ENCODE results near the gene DOCK10. TPM values are rescaled to one million over a fixed set of nuclear protein-coding genes. Genes with fewer than 3 reads are reported as not detected.

DOCK10 gene
- total and polyA plus RNA-seq, 2 donors (not counting 3 experiments of a cell fraction or from before 2014, with no cell fraction given), result 5.8 to 23.0 TPM

DNA sequence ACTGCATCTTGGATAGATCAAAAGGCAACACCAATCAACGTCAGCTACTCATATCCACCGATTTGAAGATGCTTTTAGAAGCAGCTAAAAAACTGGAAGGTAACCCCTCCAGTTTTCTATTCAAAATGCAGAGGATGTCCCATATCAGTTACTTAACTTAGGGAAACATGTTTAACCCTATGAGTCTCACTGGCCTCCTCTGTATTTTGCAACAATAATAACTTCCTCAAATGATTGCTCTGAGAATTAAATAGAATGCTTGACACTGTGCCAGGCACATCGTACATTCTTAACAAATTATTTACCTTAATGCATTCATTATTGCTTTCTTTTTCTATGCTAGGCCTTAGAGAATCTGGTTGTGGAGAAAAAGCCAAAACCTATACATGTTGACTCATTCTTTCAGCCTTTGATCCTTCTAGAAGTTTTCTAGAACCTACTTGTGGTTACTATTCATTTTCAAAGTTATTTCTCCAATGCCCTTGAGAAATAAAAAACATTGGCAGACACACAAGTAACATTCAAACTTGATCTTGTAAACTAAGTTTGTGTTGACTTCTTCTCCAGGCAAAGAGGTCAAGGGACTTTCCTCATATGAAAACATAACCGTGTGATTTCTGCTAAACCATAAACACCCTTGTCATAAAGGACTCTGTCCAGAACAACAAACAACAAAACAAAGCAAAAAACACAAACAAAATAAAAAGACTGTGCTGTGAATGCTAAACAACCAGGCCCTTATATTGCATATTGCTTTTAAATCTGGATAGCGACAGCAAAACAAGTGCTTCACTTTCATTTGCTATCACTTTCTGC lies 4.6 kb downstream of the DOCK10 start:
- FAIRE-seq (no peak), DNase-seq (ENCODE audit: low read depth, low spot score) (no peak)
- no TSS peak for BruUV-seq (replicated peaks)
- Histone ChIP-seq H4K20me1 (replicated peaks; ENCODE audit: control insufficient read depth, extremely low read depth, insufficient read depth, low read length) (no peaks in the 10 kb centered on the region), H3K9me3 (replicated peaks; ENCODE audit: control insufficient read depth, insufficient read depth, low read length) (no peaks in the 10 kb centered on the region), H3K9me1 (replicated peaks; ENCODE audit: control insufficient read depth, extremely low read depth, insufficient read depth, low read length) (no peaks in the 10 kb centered on the region), H3K4me1 (ENCODE audit: control insufficient read depth, extremely low read depth, insufficient read depth, low read length) (peaks cover 6% of the 10 kb centered on the region), H3K79me2 (ENCODE audit: control insufficient read depth, insufficient read depth, low read length) (no peaks in the 10 kb centered on the region), H2AFZ (ENCODE audit: low read depth, low read length) (no peak overlapping the region), H3K4me2 (ENCODE audit: insufficient read depth, low read length) (no peak overlapping the region), H3K27ac (ENCODE audit: insufficient read depth, low read depth, low read length) (no peak overlapping the region), H3K4me3 (replicated peaks in 1 of 3; ENCODE audit: insufficient read depth in 1 of 3, low read depth in 1 of 3, low read length in 3 of 3) (no peak overlapping the region), H3K27me3 (ENCODE audit: control insufficient read depth in 2 of 2, insufficient read depth in 2 of 2, low read length in 2 of 2) (peaks cover 0 to 6% of the 10 kb centered on the region in 2 experiments), H3K36me3 (ENCODE audit: control insufficient read depth in 2 of 2, extremely low read depth in 1 of 2, insufficient read depth in 2 of 2, low read length in 2 of 2) (no peaks in the 10 kb centered on the region), H3K9ac (replicated peaks; ENCODE audit: extremely low read depth, insufficient read depth, low read length) (no peak overlapping the region)
- TF ChIP-seq GATA2 (IDR thresholded peaks at IDR 0.05; ENCODE audit: insufficient read depth, insufficient read length, low read depth, low read length), result no peak
- TF ChIP-seq POLR2AphosphoS5 (IDR thresholded peaks at IDR 0.05; ENCODE audit: insufficient read depth, low read depth, low read length), result no peak
- CTCF ChIA-PET, result interaction anchor here (0.5 kb wide), 1 partner anchor 19 kb away, joined by 3 read pairs; no protein-coding TSS in a partner anchor
- intact Hi-C loops (cut with micrococcal nuclease) (loop anchor here (10.0 kb wide), 1 partner anchor 697 kb away; no protein-coding TSS in a partner anchor), dilution Hi-C loops (cut with MboI; ENCODE audit: extremely low pct_ligation_motif_present, low sequenced_read_pairs) (no loop called here)
- POLR2A ChIA-PET, result no interaction called here

DNA sequence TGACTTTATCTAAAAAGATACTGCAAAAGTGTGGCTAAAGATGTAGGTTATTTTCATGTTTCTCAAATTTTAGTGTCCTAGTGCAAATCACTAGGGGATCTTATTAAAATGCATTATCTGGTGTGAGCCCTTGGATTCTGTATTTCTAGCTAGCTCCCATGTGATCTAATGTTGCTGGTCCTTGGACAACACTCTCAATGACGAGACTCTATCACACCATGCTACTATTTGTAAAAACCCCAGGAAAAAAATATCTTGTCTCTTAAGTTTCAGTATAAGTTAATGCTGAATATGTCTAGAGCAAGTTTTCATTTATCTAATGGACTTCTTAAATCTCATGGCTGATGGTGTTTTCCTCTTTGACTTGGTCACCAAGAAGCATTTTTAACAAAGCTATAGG lies 5.8 kb downstream of the DOCK10 start:
- no TSS peak for BruUV-seq (replicated peaks)
- Histone ChIP-seq H3K27ac (ENCODE audit: insufficient read depth, low read depth, low read length) (no peak overlapping the region), H3K4me3 (replicated peaks in 1 of 3; ENCODE audit: insufficient read depth in 1 of 3, low read depth in 1 of 3, low read length in 3 of 3) (no peak overlapping the region), H3K9me1 (replicated peaks; ENCODE audit: control insufficient read depth, extremely low read depth, insufficient read depth, low read length) (no peaks in the 10 kb centered on the region), H3K27me3 (ENCODE audit: control insufficient read depth in 2 of 2, insufficient read depth in 2 of 2, low read length in 2 of 2) (peaks cover 0 to 6% of the 10 kb centered on the region in 2 experiments), H3K4me1 (ENCODE audit: control insufficient read depth, extremely low read depth, insufficient read depth, low read length) (peaks cover under 1% of the 10 kb centered on the region), H3K79me2 (ENCODE audit: control insufficient read depth, insufficient read depth, low read length) (no peaks in the 10 kb centered on the region), H3K4me2 (ENCODE audit: insufficient read depth, low read length) (no peak overlapping the region), H4K20me1 (replicated peaks; ENCODE audit: control insufficient read depth, extremely low read depth, insufficient read depth, low read length) (no peaks in the 10 kb centered on the region), H3K9ac (replicated peaks; ENCODE audit: extremely low read depth, insufficient read depth, low read length) (no peak overlapping the region), H2AFZ (ENCODE audit: low read depth, low read length) (no peak overlapping the region), H3K9me3 (replicated peaks; ENCODE audit: control insufficient read depth, insufficient read depth, low read length) (no peaks in the 10 kb centered on the region), H3K36me3 (ENCODE audit: control insufficient read depth in 2 of 2, extremely low read depth in 1 of 2, insufficient read depth in 2 of 2, low read length in 2 of 2) (no peaks in the 10 kb centered on the region)
- no peak for FAIRE-seq
- TF ChIP-seq JUN (IDR thresholded peaks at IDR 0.05; ENCODE audit: borderline replicate concordance, insufficient read depth, insufficient read length, low read depth) (no peak), MYC (IDR thresholded peaks at IDR 0.05; ENCODE audit: low read depth, low read length) (no peak)
- TF ChIP-seq, protein P1, sequence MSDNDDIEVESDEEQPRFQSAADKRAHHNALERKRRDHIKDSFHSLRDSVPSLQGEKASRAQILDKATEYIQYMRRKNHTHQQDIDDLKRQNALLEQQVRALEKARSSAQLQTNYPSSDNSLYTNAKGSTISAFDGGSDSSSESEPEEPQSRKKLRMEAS (IDR thresholded peaks at IDR 0.05; ENCODE audit: insufficient read depth, insufficient read length), result no peak
- TF ChIP-seq, protein P2, sequence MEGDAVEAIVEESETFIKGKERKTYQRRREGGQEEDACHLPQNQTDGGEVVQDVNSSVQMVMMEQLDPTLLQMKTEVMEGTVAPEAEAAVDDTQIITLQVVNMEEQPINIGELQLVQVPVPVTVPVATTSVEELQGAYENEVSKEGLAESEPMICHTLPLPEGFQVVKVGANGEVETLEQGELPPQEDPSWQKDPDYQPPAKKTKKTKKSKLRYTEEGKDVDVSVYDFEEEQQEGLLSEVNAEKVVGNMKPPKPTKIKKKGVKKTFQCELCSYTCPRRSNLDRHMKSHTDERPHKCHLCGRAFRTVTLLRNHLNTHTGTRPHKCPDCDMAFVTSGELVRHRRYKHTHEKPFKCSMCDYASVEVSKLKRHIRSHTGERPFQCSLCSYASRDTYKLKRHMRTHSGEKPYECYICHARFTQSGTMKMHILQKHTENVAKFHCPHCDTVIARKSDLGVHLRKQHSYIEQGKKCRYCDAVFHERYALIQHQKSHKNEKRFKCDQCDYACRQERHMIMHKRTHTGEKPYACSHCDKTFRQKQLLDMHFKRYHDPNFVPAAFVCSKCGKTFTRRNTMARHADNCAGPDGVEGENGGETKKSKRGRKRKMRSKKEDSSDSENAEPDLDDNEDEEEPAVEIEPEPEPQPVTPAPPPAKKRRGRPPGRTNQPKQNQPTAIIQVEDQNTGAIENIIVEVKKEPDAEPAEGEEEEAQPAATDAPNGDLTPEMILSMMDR (IDR thresholded peaks at IDR 0.05; ENCODE audit: extremely low read depth in 1 of 2, insufficient read depth in 1 of 2, low read depth in 1 of 2, low read length in 2 of 2), result no peak
- ChIA-PET CTCF (no interaction called here), POLR2A (no interaction called here)
- intact Hi-C loops (cut with micrococcal nuclease), result loop anchor here (10.0 kb wide), 1 partner anchor 698 kb away; no protein-coding TSS in a partner anchor
- dilution Hi-C loops (cut with MboI; ENCODE audit: extremely low pct_ligation_motif_present, low sequenced_read_pairs), result no loop called here
- no peak for DNase-seq (ENCODE audit: low read depth, low spot score)
